Caco-2 (cell line): ENCODE measurements around the gene CREBBP. TPM values are rescaled to one million over a fixed set of nuclear protein-coding genes. Genes with fewer than 3 reads are reported as not detected.

Experiments
- BruUV-seq: library from RNA; stranded (reverse); fragments of 400-500 nt; replicated peaks from 2 replicates; lab custom pipeline; 2021; lab: Mats Ljungman, UMichigan
- CTCF ChIA-PET: fragments of 300-600 bp; sonication (Branson Sonifier 250); formaldehyde crosslinking; loops from one replicate; lab custom pipeline; 2022; ENCODE audit warnings: antibody characterized with exemption; lab: Charles Lee
- POLR2A ChIA-PET: fragments of 300-600 bp; sonication (Branson Sonifier 250); formaldehyde crosslinking; loops from one replicate; lab custom pipeline; 2022; ENCODE audit warnings: antibody characterized with exemption; lab: Charles Lee
- DNase-seq, 2 experiments: peaks; one replicate each; pipeline versions ENCODE4 v3.0.0 to v3.0.0-alpha.2; 2020 to 2022
- H3K27me3 ChIP-seq: replicated peaks from 2 replicates; pipeline ENCODE4 v1.6.0; 2011; ENCODE audit warnings: low read length; ENCODE audit not compliant: control insufficient read depth, insufficient read depth
- H3K36me3 ChIP-seq: 2 replicates; pipeline ENCODE4 v1.5.1; 2011; ENCODE audit warnings: low read length; ENCODE audit not compliant: control insufficient read depth, insufficient read depth
- H3K4me1 ChIP-seq: fragments of 250-450 bp; sonication (Bioruptor Pico); 2 replicates; pipeline ENCODE4 v1.5.1; 2020; ENCODE audit warnings: mild to moderate bottlenecking
- H3K4me3 ChIP-seq: 2 replicates; pipeline ENCODE4 v1.5.1; 2011; ENCODE audit warnings: low read depth, mild to moderate bottlenecking, control low read depth, low read length
- H3K9me3 ChIP-seq: fragments of 250-450 bp; sonication (Bioruptor Pico); 2 replicates; pipeline ENCODE4 v1.5.1; 2020; ENCODE audit warnings: mild to moderate bottlenecking, moderate library complexity
- H3K27ac Mint-ChIP-seq: one replicate; pipeline ENCODE4 v1.8.0; 2022; ENCODE audit warnings: mixed read lengths; ENCODE audit not compliant: unreplicated experiment
- H3K27me3 Mint-ChIP-seq: one replicate; pipeline ENCODE4 v1.8.0; 2022; ENCODE audit warnings: mixed read lengths; ENCODE audit not compliant: insufficient read depth, unreplicated experiment
- H3K36me3 Mint-ChIP-seq: one replicate; pipeline ENCODE4 v1.8.0; 2022; ENCODE audit warnings: mild to moderate bottlenecking, mixed read lengths; ENCODE audit not compliant: insufficient read depth, unreplicated experiment
- H3K4me1 Mint-ChIP-seq: one replicate; pipeline ENCODE4 v1.8.0; 2022; ENCODE audit warnings: low read depth, mixed read lengths; ENCODE audit not compliant: unreplicated experiment
- H3K4me3 Mint-ChIP-seq: one replicate; pipeline ENCODE4 v1.8.0; 2022; ENCODE audit warnings: mild to moderate bottlenecking, moderate library complexity, mixed read lengths; ENCODE audit not compliant: unreplicated experiment
- H3K9me3 Mint-ChIP-seq: one replicate; pipeline ENCODE4 v1.8.0; 2022; ENCODE audit warnings: mixed read lengths; ENCODE audit not compliant: unreplicated experiment
- intact Hi-C: fragments of 100-400 bp; cut with micrococcal nuclease; formaldehyde crosslinking; loops from one replicate; pipeline ENCODE4 v1.10.0; 2022; ENCODE audit not compliant: unreplicated experiment
- total RNA-seq: library from RNA; stranded (reverse); gene quantifications from 2 replicates; pipeline ENCODE4 v1.2.3, GENCODE V29; 2022
- TF ChIP-seq, protein P1 (sequence below), 2 experiments: fragments of 200-600 bp in 1 of 2; IDR thresholded peaks; 1 replicate in 1 of 2; 2 replicates in 1 of 2; pipeline versions ENCODE4 v1.5.1 to v1.8.0; 2011 to 2022; ENCODE audit warnings: antibody characterized with exemption in 1 of 2, control low read depth in 1 of 2, inconsistent platforms in 1 of 2, low read depth in 1 of 2, low read length in 1 of 2, mild to moderate bottlenecking in 1 of 2, moderate library complexity in 1 of 2; ENCODE audit not compliant: insufficient read depth in 1 of 2, severe bottlenecking in 1 of 2, unreplicated experiment in 1 of 2

CREBBP gene
- total RNA-seq, 1 experiment from 2014 or later: 65.3 TPM

DNA sequence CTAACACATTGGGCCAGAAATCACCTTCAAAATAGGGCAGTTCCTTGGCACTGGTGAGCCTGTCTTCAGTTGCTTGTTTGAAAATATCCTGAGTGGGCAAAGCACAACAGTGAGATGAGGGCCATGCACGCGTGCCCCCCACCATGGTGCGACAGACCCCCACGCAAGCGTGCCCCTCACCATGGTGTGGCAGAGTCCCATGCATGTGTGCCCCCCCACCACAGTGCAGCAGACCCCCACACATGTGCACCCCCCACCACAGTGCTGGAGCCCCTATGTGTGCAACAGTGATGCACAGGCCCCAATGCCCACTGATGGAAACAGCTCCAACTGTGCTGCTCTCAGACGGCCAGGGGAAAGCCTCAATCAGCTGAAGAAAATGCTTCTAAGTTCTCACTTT lies 144.4 kb downstream of the CREBBP start:
- Mint-ChIP-seq H3K36me3 (peaks cover 90% of the 10 kb centered on the region), H3K9me3 (no peaks in the 10 kb centered on the region), H3K27ac (no peak overlapping the region), H3K4me3 (no peak overlapping the region), H3K4me1 (no peaks in the 10 kb centered on the region), H3K27me3 (no peaks in the 10 kb centered on the region)
- TF ChIP-seq, protein P1, sequence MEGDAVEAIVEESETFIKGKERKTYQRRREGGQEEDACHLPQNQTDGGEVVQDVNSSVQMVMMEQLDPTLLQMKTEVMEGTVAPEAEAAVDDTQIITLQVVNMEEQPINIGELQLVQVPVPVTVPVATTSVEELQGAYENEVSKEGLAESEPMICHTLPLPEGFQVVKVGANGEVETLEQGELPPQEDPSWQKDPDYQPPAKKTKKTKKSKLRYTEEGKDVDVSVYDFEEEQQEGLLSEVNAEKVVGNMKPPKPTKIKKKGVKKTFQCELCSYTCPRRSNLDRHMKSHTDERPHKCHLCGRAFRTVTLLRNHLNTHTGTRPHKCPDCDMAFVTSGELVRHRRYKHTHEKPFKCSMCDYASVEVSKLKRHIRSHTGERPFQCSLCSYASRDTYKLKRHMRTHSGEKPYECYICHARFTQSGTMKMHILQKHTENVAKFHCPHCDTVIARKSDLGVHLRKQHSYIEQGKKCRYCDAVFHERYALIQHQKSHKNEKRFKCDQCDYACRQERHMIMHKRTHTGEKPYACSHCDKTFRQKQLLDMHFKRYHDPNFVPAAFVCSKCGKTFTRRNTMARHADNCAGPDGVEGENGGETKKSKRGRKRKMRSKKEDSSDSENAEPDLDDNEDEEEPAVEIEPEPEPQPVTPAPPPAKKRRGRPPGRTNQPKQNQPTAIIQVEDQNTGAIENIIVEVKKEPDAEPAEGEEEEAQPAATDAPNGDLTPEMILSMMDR (IDR thresholded peaks at IDR 0.05; ENCODE audit: insufficient read depth in 1 of 2, low read depth in 1 of 2, low read length in 1 of 2, severe bottlenecking in 1 of 2, unreplicated experiment in 1 of 2): no peak
- BruUV-seq: no TSS peak
- intact Hi-C loops: no loop called here
- Histone ChIP-seq H3K4me3 (no peak overlapping the region), H3K27me3 (no peaks in the 10 kb centered on the region), H3K4me1 (no peaks in the 10 kb centered on the region), H3K9me3 (no peaks in the 10 kb centered on the region), H3K36me3 (peaks cover 8% of the 10 kb centered on the region)
- CTCF ChIA-PET: no interaction called here
- POLR2A ChIA-PET: interaction anchor here (0.5 kb wide), 1 partner anchor 386 kb away, joined by 3 read pairs; no protein-coding TSS in a partner anchor
- no peak for DNase-seq

DNA sequence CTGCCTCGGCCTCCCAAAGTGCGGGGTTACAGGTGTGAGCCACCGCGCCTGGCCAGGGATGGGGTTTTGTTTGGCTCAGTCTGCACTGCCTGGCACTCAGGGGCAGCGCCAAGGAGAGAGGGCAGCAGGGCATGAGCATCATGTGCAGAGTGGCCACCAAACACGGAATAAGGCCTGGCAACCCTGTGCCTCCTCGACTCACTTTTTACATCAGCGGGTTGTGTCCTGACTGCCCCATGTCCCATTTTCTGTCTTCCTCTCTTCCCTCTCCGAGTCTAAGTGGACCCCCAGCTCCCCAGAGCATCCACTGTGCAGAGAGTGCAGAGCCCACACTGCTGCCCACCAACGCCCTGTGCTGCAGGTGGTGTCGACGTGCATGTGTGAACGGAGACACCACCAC lies 145.0 kb downstream of the CREBBP start:
- BruUV-seq: no TSS peak
- Mint-ChIP-seq H3K36me3 (peaks cover 86% of the 10 kb centered on the region), H3K9me3 (no peaks in the 10 kb centered on the region), H3K27me3 (no peaks in the 10 kb centered on the region), H3K4me3 (no peak overlapping the region), H3K4me1 (no peaks in the 10 kb centered on the region), H3K27ac (no peak overlapping the region)
- no peaks in the 10 kb centered on the region for H3K4me1 ChIP-seq
- no peaks in the 10 kb centered on the region for H3K27me3 ChIP-seq
- H3K9me3 ChIP-seq: no peaks in the 10 kb centered on the region
- intact Hi-C loops: no loop called here
- ChIA-PET CTCF (no interaction called here), POLR2A (interaction anchor here (0.5 kb wide), 1 partner anchor 385 kb away, joined by 3 read pairs; no protein-coding TSS in a partner anchor)
- no peak overlapping the region for H3K4me3 ChIP-seq
- TF ChIP-seq, protein P1 (IDR thresholded peaks at IDR 0.05; ENCODE audit: insufficient read depth in 1 of 2, low read depth in 1 of 2, low read length in 1 of 2, severe bottlenecking in 1 of 2, unreplicated experiment in 1 of 2): no peak
- no peak for DNase-seq
- peaks cover 8% of the 10 kb centered on the region for H3K36me3 ChIP-seq

DNA sequence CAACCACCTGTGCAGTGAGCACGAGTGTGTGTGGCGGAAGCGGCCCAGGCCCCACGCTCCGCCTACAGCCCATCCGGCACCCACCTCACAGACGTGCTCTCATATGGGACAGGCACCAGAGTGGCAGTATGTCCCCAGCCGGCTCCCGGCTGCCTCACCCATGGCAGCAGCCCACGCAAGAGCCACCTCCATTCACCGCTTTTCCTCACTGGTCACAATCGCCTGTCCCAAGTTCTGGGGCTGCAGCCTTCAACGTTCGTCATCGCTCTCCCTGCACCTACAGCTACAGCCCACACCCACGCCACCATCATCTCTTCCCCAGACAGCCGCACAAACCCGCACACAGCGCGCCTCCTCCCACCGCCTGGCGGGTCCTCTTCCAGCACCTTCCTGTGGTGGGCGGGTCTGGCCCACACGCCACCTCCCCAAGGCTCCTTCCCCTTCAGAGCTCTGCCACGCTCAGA lies 145.7 kb downstream of the CREBBP start:
- CTCF ChIA-PET: no interaction called here
- H3K36me3 Mint-ChIP-seq: peaks cover 87% of the 10 kb centered on the region
- H3K4me1 ChIP-seq: no peaks in the 10 kb centered on the region
- no peaks in the 10 kb centered on the region for H3K9me3 ChIP-seq
- intact Hi-C loops: no loop called here
- BruUV-seq: no TSS peak
- no peak overlapping the region for H3K27ac Mint-ChIP-seq
- POLR2A ChIA-PET: no interaction called here
- H3K27me3 ChIP-seq: no peaks in the 10 kb centered on the region
- H3K4me3 ChIP-seq: no peak overlapping the region
- H3K36me3 ChIP-seq: peaks cover 8% of the 10 kb centered on the region
- no peak for DNase-seq
- TF ChIP-seq, protein P1 (IDR thresholded peaks at IDR 0.05; ENCODE audit: insufficient read depth in 1 of 2, low read depth in 1 of 2, low read length in 1 of 2, severe bottlenecking in 1 of 2, unreplicated experiment in 1 of 2): no peak
- no peaks in the 10 kb centered on the region for H3K4me1 Mint-ChIP-seq
- H3K9me3 Mint-ChIP-seq: no peaks in the 10 kb centered on the region
- no peaks in the 10 kb centered on the region for H3K27me3 Mint-ChIP-seq
- H3K4me3 Mint-ChIP-seq: no peak overlapping the region
